Fibroblast of lung (primary cell): ENCODE measurements around the gene SGO2. TPM values are rescaled to one million over a fixed set of nuclear protein-coding genes. Genes with fewer than 3 reads are reported as not detected.

Experiments used
- DNase-seq, 2 donors: peaks; one replicate each; pipeline versions ENCODE4 v3.0.0 to v3.0.0-alpha.2; 2010; ENCODE audit warnings: low read depth in 2 of 2
- H2AFZ ChIP-seq: 2 replicates; pipeline ENCODE4 v1.5.1; 2012; ENCODE audit warnings: low read length, control low read depth, inconsistent platforms
- H3K27ac ChIP-seq: 2 replicates; pipeline ENCODE4 v1.5.1; 2011; ENCODE audit warnings: low read length, control low read depth; ENCODE audit not compliant: insufficient read depth
- H3K27me3 ChIP-seq: 2 replicates; pipeline ENCODE4 v1.5.1; 2011; ENCODE audit warnings: mild to moderate bottlenecking, low read length; ENCODE audit not compliant: control insufficient read depth, insufficient read depth
- H3K36me3 ChIP-seq: 2 replicates; pipeline ENCODE4 v1.5.1; 2011; ENCODE audit warnings: low read length; ENCODE audit not compliant: control insufficient read depth, insufficient read depth
- H3K4me1 ChIP-seq: 2 replicates; pipeline ENCODE4 v1.5.1; 2011; ENCODE audit warnings: low read length; ENCODE audit not compliant: control insufficient read depth, insufficient read depth; ENCODE audit errors: extremely low read depth
- H3K4me2 ChIP-seq: 2 replicates; pipeline ENCODE4 v1.5.1; 2011; ENCODE audit warnings: low read length, control low read depth; ENCODE audit not compliant: insufficient read depth; ENCODE audit errors: extremely low read depth
- H3K4me3 ChIP-seq, 4 experiments: fragments of 200-600 bp in 1 of 4; sonication (generic) in 1 of 4; replicated peaks in 1 of 4; 2 replicates each; pipeline ENCODE4 v1.5.1; 2011 to 2016; ENCODE audit warnings: low read length in 4 of 4, low read depth in 3 of 4, mild to moderate bottlenecking in 3 of 4, control low read depth in 2 of 4, inconsistent platforms in 1 of 4, mixed read lengths in 1 of 4; ENCODE audit not compliant: insufficient read depth in 1 of 4; ENCODE audit errors: control extremely low read depth in 1 of 4
- H3K79me2 ChIP-seq: 2 replicates; pipeline ENCODE4 v1.5.1; 2012; ENCODE audit warnings: mild to moderate bottlenecking, low read length, inconsistent platforms; ENCODE audit not compliant: control insufficient read depth, insufficient read depth
- H3K9ac ChIP-seq: 2 replicates; pipeline ENCODE4 v1.5.1; 2011; ENCODE audit warnings: mild to moderate bottlenecking, low read length, control low read depth; ENCODE audit not compliant: insufficient read depth
- H3K9me3 ChIP-seq: 2 replicates; pipeline ENCODE4 v1.5.1; 2012; ENCODE audit warnings: low read depth, low read length; ENCODE audit not compliant: control insufficient read depth, insufficient read depth
- H4K20me1 ChIP-seq: 2 replicates; pipeline ENCODE4 v1.5.1; 2011; ENCODE audit warnings: low read length; ENCODE audit not compliant: control insufficient read depth, insufficient read depth; ENCODE audit errors: extremely low read depth
- CTCF ChIP-seq, 2 donors: IDR thresholded peaks in 1 of 2; conservative IDR thresholded peaks in 1 of 2; 1 replicate in 1 of 2; 2 replicates in 1 of 2; pipeline ENCODE4 v1.5.1; 2011 to 2012; ENCODE audit warnings: low read length in 2 of 2, control low read depth in 1 of 2, inconsistent platforms in 1 of 2, low read depth in 1 of 2, mild to moderate bottlenecking in 1 of 2
- EZH2 ChIP-seq: IDR thresholded peaks from 2 replicates; pipeline ENCODE4 v1.5.1; 2012; ENCODE audit warnings: low read length, control low read depth, mild to moderate bottlenecking; ENCODE audit errors: missing control alignments
- polyA plus RNA-seq, 2 donors: library from polyadenylated mRNA; depleted of rRNA in 1 of 2; stranded (reverse) in 1 of 2; unstranded in 1 of 2; fragments of >200 nt; gene quantifications; 2 replicates each; pipeline ENCODE4 v1.2.1, GENCODE V29; 2011 to 2012; ENCODE audit warnings: missing spikeins in 1 of 2
- total RNA-seq: library from RNA; depleted of rRNA; stranded (reverse); fragments of >200 nt; gene quantifications from 2 replicates; pipeline ENCODE4 v1.2.1, GENCODE V29; 2014

The SGO2 gene
- total and polyA plus RNA-seq, 2 donors (not counting 1 experiment from before 2014, with no cell fraction given): 5.4 to 6.9 TPM

GRCh38 chr2:200484934-200485333 lies 41.1 kb upstream of the SGO2 start:
- DNase-seq: peak in 1 of 2 donors; percentile 38
- H3K4me1 ChIP-seq: peaks cover 9% of the 10 kb centered on the region
- H4K20me1 ChIP-seq: no peaks in the 10 kb centered on the region
- no peak overlapping the region for H3K27ac ChIP-seq
- no peak overlapping the region for H3K9ac ChIP-seq
- H3K9me3 ChIP-seq: no peaks in the 10 kb centered on the region
- no peaks in the 10 kb centered on the region for H3K79me2 ChIP-seq
- H3K4me2 ChIP-seq: no peak overlapping the region
- H3K4me3 ChIP-seq: no peak overlapping the region
- peaks cover 5% of the 10 kb centered on the region for H3K36me3 ChIP-seq
- H3K27me3 ChIP-seq: no peaks in the 10 kb centered on the region
- H2AFZ ChIP-seq: no peak overlapping the region
- TF ChIP-seq EZH2 (no peak), CTCF (conservative IDR thresholded peaks at IDR 0.05 in 1 of 2, IDR thresholded peaks at IDR 0.05 in 1 of 2; ENCODE audit: low read depth in 1 of 2, low read length in 2 of 2) (no peak)

DNA sequence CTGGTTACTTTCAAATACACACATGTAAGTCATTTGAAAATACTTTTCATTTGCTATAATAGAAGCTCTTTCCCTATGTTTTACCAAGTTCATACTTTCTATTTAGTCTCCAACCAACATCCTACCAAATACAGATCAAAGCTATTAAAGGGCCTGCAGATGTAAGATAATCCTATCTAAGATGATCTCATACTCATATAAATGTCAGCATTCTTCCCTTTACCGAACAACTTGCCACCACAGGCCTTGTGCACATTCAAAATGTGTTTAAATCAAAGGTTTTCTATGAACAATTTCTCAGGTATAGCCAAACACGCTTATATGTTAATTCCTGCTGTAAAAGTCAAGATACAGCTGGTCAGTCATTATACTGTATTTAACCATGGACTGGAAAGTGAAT lies 39.5 kb upstream of the SGO2 start:
- Histone ChIP-seq H4K20me1 (no peaks in the 10 kb centered on the region), H3K4me3 (no peak overlapping the region), H3K27me3 (no peaks in the 10 kb centered on the region), H3K27ac (no peak overlapping the region), H2AFZ (no peak overlapping the region), H3K36me3 (peaks cover 5% of the 10 kb centered on the region), H3K9ac (no peak overlapping the region), H3K4me2 (no peak overlapping the region), H3K9me3 (no peaks in the 10 kb centered on the region), H3K79me2 (no peaks in the 10 kb centered on the region), H3K4me1 (no peaks in the 10 kb centered on the region)
- peak in 1 of 2 donors; percentile 25 for DNase-seq
- TF ChIP-seq CTCF (conservative IDR thresholded peaks at IDR 0.05 in 1 of 2, IDR thresholded peaks at IDR 0.05 in 1 of 2; ENCODE audit: low read depth in 1 of 2, low read length in 2 of 2): no peak
- TF ChIP-seq EZH2: no peak

DNA sequence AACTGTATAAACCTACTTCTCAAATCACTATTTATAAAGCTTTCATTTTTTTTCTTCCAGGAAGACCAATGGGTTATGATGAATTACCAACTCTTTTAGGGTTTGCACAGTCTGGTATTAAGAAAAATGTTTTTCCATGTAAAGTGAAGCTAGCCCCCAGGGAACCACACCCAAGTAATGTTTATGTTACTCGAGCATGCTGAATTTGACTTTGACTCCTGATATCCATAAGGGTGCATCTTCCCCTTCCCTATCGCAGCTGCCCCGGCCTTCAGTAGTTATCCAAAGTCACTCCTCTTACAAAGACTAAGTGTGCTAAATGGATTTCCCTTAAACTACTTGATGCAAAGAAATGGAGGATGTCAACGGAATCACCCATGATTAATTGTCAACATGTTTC lies 37.8 kb upstream of the SGO2 start:
- H3K4me3 ChIP-seq: no peak overlapping the region
- H3K27me3 ChIP-seq: no peaks in the 10 kb centered on the region
- H4K20me1 ChIP-seq: no peaks in the 10 kb centered on the region
- no peaks in the 10 kb centered on the region for H3K9me3 ChIP-seq
- no peak overlapping the region for H3K4me2 ChIP-seq
- H3K36me3 ChIP-seq: peaks cover 3% of the 10 kb centered on the region
- TF ChIP-seq CTCF (conservative IDR thresholded peaks at IDR 0.05 in 1 of 2, IDR thresholded peaks at IDR 0.05 in 1 of 2; ENCODE audit: low read depth in 1 of 2, low read length in 2 of 2) (no peak), EZH2 (no peak)
- H3K9ac ChIP-seq: no peak overlapping the region
- DNase-seq: no peak
- no peaks in the 10 kb centered on the region for H3K4me1 ChIP-seq
- no peak overlapping the region for H2AFZ ChIP-seq
- no peak overlapping the region for H3K27ac ChIP-seq
- H3K79me2 ChIP-seq: no peaks in the 10 kb centered on the region
